ENCODE results near the gene ZFR2.

ZFR2 gene

DNA sequence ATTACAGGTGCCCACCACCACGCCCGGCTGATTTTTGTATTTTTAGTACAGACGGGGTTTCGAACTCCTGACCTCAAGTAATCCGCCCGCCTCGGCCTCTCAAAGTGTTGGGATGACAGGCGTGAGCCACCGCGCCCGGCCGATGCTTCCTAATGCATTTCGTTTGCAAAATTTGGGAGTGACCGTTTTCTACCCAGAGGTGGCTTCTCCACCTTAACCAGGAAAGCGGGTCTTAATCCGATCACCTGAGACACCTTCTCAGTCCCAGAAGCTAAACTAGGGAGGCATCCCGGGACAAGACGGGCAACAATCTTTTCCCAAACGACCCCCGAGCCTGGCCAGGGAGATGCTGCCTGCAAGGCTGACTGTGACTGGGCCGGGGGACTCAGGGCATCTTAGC lies 67.8 kb downstream of the ZFR2 start:
- Histone ChIP-seq H3K36me3 (ENCODE audit: insufficient read depth, low read length) (no peaks in the 10 kb centered on the region), H3K9me3 (ENCODE audit: low read length) (no peaks in the 10 kb centered on the region), H3K4me3 (ENCODE audit: low read length) (peak overlapping the region; percentile 10), H3K4me1 (ENCODE audit: insufficient read depth, low read length) (peaks cover 9% of the 10 kb centered on the region), H3K27me3 (ENCODE audit: insufficient read depth, low read length) (peaks cover 41% of the 10 kb centered on the region), H2AFZ (ENCODE audit: low read depth, low read length) (peak overlapping the region; percentile 52)

DNA sequence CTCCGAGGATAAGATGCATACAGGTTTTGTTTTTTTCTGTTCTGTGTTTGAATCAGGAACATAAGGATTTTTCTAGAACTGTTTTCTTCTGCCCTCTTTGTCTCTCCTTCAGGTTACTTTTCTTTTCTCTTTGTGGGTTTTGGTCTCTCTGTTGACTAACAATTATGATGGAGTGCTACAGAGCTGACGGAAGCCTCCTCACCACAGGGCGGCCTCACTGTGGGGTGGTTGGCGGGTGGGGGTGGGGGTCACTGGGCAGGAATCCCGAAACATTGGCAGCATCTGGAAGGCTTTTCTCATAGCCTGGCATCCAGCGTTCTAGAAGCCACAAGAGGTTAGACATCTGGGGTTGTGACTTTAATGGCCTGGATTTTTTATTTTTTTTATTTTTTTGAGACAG lies 70.7 kb downstream of the ZFR2 start:
- no peak overlapping the region for H3K4me3 ChIP-seq (ENCODE audit: low read length)
- peaks cover 9% of the 10 kb centered on the region for H3K4me1 ChIP-seq (ENCODE audit: insufficient read depth, low read length)
- H3K27me3 ChIP-seq (ENCODE audit: insufficient read depth, low read length): peaks cover 26% of the 10 kb centered on the region
- H3K9me3 ChIP-seq (ENCODE audit: low read length): no peaks in the 10 kb centered on the region
- H3K36me3 ChIP-seq (ENCODE audit: insufficient read depth, low read length): no peaks in the 10 kb centered on the region
- H2AFZ ChIP-seq (ENCODE audit: low read depth, low read length): no peak overlapping the region

DNA sequence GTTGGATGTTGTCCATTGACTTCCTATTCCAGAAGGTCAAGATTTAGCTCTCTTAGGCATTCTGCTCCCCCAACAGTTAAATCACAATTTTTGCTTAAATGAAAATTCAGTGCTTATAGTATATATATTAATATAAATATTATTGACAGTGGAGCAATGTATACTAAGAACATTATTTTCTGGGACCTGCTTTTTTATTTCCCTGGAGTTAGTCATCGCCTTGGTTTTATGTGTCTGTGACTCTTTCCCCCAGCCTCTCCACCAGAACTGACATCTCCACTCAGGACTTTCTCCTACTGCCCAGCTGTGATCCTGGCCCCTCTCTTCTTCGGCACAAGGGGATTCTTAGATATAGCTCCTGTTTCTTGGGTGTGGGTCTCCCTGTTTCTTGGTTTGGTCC lies 72.5 kb downstream of the ZFR2 start:
- Histone ChIP-seq H3K4me1 (ENCODE audit: insufficient read depth, low read length) (peaks cover 4% of the 10 kb centered on the region), H3K36me3 (ENCODE audit: insufficient read depth, low read length) (no peaks in the 10 kb centered on the region), H3K4me3 (ENCODE audit: low read length) (no peak overlapping the region), H3K9me3 (ENCODE audit: low read length) (no peaks in the 10 kb centered on the region), H3K27me3 (ENCODE audit: insufficient read depth, low read length) (peaks cover 13% of the 10 kb centered on the region), H2AFZ (ENCODE audit: low read depth, low read length) (no peak overlapping the region)

DNA sequence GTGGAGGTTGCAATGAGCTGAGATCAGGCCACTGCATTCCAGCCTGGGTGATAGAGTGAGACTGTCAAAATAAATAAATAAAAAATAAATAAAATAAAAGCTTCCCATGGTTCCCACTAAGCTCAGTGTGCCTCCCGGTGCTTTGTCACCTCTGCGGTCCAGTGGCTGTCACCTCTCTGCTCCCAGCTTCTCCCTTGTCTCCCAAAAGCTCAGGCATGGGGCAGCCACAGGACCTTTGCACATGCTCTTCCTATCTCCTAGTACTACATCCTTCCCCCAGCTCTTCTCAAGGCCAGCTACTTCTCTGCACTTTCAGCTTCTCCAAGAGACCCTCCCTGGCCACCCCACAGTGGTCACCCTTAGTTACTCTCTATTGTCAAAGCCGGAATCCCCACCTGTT lies 75.0 kb downstream of the ZFR2 start:
- Histone ChIP-seq H3K36me3 (ENCODE audit: insufficient read depth, low read length) (no peaks in the 10 kb centered on the region), H3K27me3 (ENCODE audit: insufficient read depth, low read length) (peaks cover 1% of the 10 kb centered on the region), H3K4me3 (ENCODE audit: low read length) (no peak overlapping the region), H3K9me3 (ENCODE audit: low read length) (no peaks in the 10 kb centered on the region), H2AFZ (ENCODE audit: low read depth, low read length) (no peak overlapping the region), H3K4me1 (ENCODE audit: insufficient read depth, low read length) (no peaks in the 10 kb centered on the region)

DNA sequence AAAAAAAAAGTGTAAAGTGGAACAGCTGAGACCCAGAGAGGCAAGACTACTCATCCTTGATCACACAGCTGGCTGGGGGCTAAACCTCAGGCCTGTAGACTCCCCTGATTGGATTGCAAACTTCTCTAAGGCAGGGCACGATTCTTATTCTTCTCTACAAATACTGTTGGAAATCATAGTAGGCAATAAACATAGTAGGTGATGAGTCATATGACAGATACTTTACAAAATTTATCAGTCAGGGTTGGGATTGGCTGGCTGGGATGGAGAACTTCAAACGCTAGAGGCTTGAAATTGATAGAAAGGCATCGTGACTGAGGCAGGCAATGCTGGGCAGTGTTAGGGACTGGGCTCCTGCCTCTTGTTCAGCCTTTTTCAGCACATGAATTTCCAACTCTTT lies 76.7 kb downstream of the ZFR2 start:
- Histone ChIP-seq H3K9me3 (ENCODE audit: low read length) (no peaks in the 10 kb centered on the region), H3K27me3 (ENCODE audit: insufficient read depth, low read length) (peaks cover 7% of the 10 kb centered on the region), H3K4me1 (ENCODE audit: insufficient read depth, low read length) (no peaks in the 10 kb centered on the region), H3K4me3 (ENCODE audit: low read length) (no peak overlapping the region), H2AFZ (ENCODE audit: low read depth, low read length) (no peak overlapping the region), H3K36me3 (ENCODE audit: insufficient read depth, low read length) (no peaks in the 10 kb centered on the region)

DNA sequence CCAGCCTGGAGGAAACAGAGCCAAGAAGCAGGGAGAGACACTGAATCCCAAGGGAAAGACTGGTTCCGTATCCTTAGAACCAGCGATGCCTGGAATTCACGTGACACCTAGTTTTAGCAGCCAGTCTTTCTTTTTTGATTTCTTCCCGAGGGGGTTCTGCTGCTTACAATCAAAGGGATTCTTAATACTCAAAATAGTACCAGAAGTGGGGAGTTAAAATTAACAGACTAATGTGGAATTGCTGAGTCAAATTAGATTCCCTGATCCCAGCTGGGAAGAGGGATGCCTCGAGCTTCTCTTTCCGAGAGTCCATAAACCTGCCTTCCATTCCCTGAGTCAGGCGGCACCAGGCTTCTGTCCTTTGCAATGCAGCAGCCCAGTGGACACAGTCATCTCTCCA lies 77.9 kb downstream of the ZFR2 start:
- no peaks in the 10 kb centered on the region for H3K4me1 ChIP-seq (ENCODE audit: insufficient read depth, low read length)
- H3K4me3 ChIP-seq (ENCODE audit: low read length): no peak overlapping the region
- H3K9me3 ChIP-seq (ENCODE audit: low read length): no peaks in the 10 kb centered on the region
- no peaks in the 10 kb centered on the region for H3K36me3 ChIP-seq (ENCODE audit: insufficient read depth, low read length)
- peaks cover 15% of the 10 kb centered on the region for H3K27me3 ChIP-seq (ENCODE audit: insufficient read depth, low read length)
- H2AFZ ChIP-seq (ENCODE audit: low read depth, low read length): no peak overlapping the region

DNA sequence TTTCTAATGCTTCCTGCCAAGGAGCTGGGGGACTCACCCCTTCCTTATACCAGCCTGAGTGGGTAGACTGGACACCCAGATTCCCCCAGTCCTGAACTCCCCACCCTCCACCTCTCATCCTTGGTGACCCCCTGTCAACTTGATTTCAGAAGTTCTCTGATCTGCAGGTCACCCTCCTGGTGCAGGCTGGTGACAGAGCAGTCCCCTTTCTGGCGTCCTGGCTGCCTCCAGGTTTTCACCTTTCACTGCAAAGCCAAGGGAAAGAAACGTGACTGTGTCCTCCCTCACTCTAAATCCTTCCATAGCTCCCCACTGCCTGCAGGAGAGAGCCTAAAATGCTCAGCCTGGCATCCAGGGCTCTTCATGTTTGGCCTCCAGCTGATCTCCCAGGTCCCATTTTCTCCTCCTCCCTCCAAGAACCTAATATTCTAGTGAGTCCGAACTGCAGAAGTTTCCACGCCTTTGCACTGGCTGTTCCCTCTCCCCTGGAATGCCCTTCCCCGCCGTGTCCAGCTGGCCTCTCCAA lies 78.6 kb downstream of the ZFR2 start:
- peaks cover 5% of the 10 kb centered on the region for H3K4me1 ChIP-seq (ENCODE audit: insufficient read depth, low read length)
- no peaks in the 10 kb centered on the region for H3K9me3 ChIP-seq (ENCODE audit: low read length)
- H3K36me3 ChIP-seq (ENCODE audit: insufficient read depth, low read length): no peaks in the 10 kb centered on the region
- H2AFZ ChIP-seq (ENCODE audit: low read depth, low read length): no peak overlapping the region
- no peak overlapping the region for H3K4me3 ChIP-seq (ENCODE audit: low read length)
- H3K27me3 ChIP-seq (ENCODE audit: insufficient read depth, low read length): peaks cover 22% of the 10 kb centered on the region

DNA sequence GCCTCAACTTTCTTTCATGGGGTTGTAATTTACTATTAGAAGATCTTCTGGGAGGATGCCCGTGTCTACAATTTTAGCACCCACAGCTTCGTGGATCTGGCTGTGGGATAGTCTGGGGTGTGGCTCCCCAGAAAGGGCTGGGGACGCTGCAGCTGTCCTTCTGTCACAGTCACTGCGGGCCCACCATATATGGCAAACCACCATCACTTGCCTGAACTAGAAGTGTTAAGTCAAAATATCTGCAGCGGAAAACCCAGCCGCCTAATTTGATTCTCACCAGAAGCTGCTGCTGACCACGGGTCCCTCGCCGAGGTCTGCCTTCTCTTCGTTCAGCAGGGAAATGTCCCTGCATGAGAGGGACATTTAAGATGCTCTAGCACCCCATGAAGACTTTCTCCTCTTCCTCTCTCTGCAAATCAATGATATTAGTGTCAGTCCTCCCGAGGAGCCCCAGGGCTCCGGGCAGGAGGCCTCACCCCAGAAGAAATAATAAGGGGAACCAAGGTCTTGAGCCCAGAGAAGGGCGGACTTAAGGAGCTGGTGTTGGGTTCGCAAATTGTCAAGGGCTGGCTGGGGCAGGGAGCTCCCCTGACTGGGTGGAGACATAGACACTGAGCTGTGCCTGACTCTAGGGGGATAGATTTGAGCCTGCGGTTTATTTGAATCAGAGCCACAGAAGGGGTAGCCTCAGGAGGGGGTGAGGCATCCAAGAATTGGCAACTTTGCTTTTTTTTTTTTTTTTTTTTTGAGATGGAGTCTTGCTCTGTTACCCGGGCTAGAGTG lies 79.7 kb downstream of the ZFR2 start:
- Histone ChIP-seq H3K4me1 (ENCODE audit: insufficient read depth, low read length) (peaks cover 5% of the 10 kb centered on the region), H3K9me3 (ENCODE audit: low read length) (no peaks in the 10 kb centered on the region), H3K27me3 (ENCODE audit: insufficient read depth, low read length) (peaks cover 33% of the 10 kb centered on the region), H3K36me3 (ENCODE audit: insufficient read depth, low read length) (no peaks in the 10 kb centered on the region), H2AFZ (ENCODE audit: low read depth, low read length) (no peak overlapping the region), H3K4me3 (ENCODE audit: low read length) (no peak overlapping the region)

DNA sequence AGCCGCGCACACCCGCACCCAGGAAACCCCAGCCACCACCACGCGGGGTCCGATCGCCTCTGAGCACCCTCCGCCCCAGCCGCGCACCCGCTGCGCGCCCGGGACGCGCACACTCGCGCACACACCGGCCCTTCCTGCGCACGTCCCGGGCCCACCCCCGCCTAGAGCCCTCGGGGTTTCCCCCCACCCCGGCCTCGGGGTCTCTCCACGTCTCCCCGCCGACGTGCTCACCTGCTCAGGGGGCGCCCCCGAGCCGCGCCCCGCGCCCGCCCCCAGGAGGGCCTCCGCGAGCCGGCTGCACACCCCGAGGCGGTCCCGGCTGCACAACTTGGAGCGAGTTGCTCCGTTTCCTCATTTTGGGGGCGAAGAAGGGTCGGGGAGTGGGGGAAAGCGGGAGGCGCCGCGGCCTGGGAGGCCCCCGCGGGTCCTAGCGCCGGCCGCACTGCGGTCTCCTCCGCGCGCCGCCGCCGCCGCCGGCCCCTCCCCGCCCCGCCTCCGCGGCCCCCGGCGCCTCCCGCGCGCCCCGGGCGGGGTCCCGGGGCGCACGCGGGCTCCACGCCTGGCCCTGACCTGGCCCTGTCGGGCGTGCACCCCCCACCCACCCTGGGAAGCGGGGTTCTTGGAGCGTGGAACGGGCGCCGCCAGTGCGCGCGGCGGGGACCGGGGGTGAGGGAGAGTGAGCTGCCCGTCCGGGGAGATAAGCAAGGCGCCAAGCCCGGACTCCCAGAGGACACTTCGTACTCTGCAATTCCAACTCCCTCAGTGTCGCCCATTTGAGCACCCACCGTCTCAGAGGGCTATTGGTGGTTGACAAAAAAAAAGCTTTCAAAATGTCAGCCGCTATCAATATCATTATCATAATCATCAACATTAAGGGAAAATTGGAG lies 82.7 kb downstream of the ZFR2 start, which contains the start of gene MATK:
Gene MATK, minus strand, starts transcription at position 444 of the 887 bp plus-strand sequence. CDS start 1,246 bp downstream, outside the sequence.
- no peaks in the 10 kb centered on the region for H3K36me3 ChIP-seq (ENCODE audit: insufficient read depth, low read length)
- H3K4me3 ChIP-seq (ENCODE audit: low read length): peak within 1 kb of the TSS; percentile 29
- H3K4me1 ChIP-seq (ENCODE audit: insufficient read depth, low read length): peaks cover 5% of the 10 kb centered on the region
- H3K9me3 ChIP-seq (ENCODE audit: low read length): peaks cover 3% of the 10 kb centered on the region
- peak within 1 kb of the TSS; percentile 71 for H2AFZ ChIP-seq (ENCODE audit: low read depth, low read length)
- peaks cover 40% of the 10 kb centered on the region for H3K27me3 ChIP-seq (ENCODE audit: insufficient read depth, low read length)

DNA sequence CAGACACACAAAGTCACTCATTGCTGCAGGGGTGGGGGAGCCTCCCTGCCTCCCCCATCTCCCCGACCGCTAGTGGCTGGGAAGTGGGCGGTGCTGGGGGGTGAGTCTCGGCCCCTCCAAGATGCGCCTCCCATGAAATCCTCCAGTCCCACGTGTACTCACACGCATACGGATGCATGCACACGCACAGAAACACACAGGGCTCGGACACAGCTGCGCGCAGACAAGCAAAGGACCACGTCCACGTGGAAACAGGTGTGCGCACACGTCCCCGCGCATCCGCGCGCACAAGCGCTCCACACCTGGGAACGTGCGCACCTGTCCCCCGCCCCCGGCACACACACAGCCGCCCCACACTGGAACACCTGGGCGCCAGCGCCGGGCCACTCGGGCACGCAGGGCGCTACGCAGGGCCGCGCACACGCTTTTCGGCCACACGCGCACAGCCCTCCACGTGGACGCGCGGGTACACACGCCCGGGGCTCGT lies 83.3 kb downstream of the ZFR2 start:
- H3K27me3 ChIP-seq (ENCODE audit: insufficient read depth, low read length): peaks cover 40% of the 10 kb centered on the region
- H2AFZ ChIP-seq (ENCODE audit: low read depth, low read length): peak overlapping the region; percentile 71
- H3K9me3 ChIP-seq (ENCODE audit: low read length): peaks cover 3% of the 10 kb centered on the region
- H3K4me1 ChIP-seq (ENCODE audit: insufficient read depth, low read length): peaks cover 5% of the 10 kb centered on the region
- peak overlapping the region; percentile 29 for H3K4me3 ChIP-seq (ENCODE audit: low read length)
- no peaks in the 10 kb centered on the region for H3K36me3 ChIP-seq (ENCODE audit: insufficient read depth, low read length)

DNA sequence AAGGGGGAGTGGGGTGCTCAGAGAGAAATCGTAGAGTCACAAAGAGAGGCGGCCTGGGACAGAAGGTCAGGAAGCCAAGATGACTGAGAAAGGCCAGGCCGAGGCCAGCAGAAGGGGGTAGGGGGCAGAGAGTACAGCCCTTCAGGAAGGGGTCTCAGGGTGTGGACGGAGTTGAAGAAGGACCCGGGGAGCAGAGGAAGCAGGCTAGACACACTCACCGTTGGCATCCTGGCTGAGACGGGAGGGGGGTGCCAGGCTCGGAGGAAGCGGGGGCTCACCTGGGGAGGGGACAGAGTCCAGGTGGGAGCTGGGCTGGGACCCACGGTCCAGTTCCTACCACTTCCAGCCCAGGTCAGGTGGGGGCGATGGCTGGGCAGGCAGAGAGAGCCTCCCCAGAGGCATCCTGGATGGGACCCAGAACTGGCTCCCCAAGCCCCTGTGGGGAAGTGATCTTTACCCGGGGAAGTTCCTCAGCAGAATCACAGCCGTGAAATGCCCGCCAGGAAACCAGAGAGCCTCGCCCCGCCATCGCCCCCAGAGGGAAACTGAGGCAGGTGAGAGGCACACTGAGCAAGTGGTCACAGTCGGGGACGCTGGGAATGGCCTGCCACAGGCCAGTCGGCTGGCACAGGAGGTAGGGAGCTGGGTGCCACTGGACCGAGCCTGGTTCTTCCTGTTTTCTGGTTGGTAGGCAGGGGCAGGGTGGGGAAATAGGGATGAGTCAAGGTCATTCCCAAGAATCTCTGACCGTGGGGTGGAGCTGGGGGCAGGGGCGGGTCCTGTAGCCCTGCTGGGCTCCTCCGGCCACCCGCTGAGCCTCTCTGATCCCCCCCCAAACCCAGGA lies 84.0 kb downstream of the ZFR2 start:
- peaks cover 5% of the 10 kb centered on the region for H3K4me1 ChIP-seq (ENCODE audit: insufficient read depth, low read length)
- H3K27me3 ChIP-seq (ENCODE audit: insufficient read depth, low read length): peaks cover 40% of the 10 kb centered on the region
- no peak overlapping the region for H2AFZ ChIP-seq (ENCODE audit: low read depth, low read length)
- peaks cover 3% of the 10 kb centered on the region for H3K9me3 ChIP-seq (ENCODE audit: low read length)
- no peak overlapping the region for H3K4me3 ChIP-seq (ENCODE audit: low read length)
- no peaks in the 10 kb centered on the region for H3K36me3 ChIP-seq (ENCODE audit: insufficient read depth, low read length)
